ENCODE measurements around the gene CKAP2L. TPM values are rescaled to one million over a fixed set of nuclear protein-coding genes. Genes with fewer than 3 reads are reported as not detected.

CKAP2L gene
- total and polyA plus RNA-seq, 9 of the 15 experiments (the other 6 are each of a cell fraction or from before 2014, with no cell fraction given): 10.4 to 21.9 (median 14.2) TPM

- TF ChIP-seq RREB1 (CRISPR knock-in tag; IDR thresholded peaks at IDR 0.05): peak; percentile 74; the same call in 1 of the 2 replicates
- TF ChIP-seq CAMTA2 (CRISPR knock-in tag; conservative IDR thresholded peaks at IDR 0.05): no peak
- no peak for TF ChIP-seq NBN (IDR thresholded peaks at IDR 0.05; ENCODE audit: low read depth)
- TF ChIP-seq KLF10 (CRISPR knock-in tag; IDR thresholded peaks at IDR 0.05): no peak
- no peak for TF ChIP-seq ZNF449 (CRISPR knock-in tag; IDR thresholded peaks at IDR 0.05)
- TF ChIP-seq, protein P1, sequence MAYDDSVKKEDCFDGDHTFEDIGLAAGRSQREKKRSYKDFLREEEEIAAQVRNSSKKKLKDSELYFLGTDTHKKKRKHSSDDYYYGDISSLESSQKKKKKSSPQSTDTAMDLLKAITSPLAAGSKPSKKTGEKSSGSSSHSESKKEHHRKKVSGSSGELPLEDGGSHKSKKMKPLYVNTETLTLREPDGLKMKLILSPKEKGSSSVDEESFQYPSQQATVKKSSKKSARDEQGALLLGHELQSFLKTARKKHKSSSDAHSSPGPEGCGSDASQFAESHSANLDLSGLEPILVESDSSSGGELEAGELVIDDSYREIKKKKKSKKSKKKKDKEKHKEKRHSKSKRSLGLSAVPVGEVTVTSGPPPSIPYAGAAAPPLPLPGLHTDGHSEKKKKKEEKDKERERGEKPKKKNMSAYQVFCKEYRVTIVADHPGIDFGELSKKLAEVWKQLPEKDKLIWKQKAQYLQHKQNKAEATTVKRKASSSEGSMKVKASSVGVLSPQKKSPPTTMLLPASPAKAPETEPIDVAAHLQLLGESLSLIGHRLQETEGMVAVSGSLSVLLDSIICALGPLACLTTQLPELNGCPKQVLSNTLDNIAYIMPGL (CRISPR knock-in tag; IDR thresholded peaks at IDR 0.05): no peak
- peak; percentile 95 for TF ChIP-seq JUND (IDR thresholded peaks at IDR 0.05; ENCODE audit: borderline replicate concordance, low read depth, low read length)
- TF ChIP-seq JUND (tag; IDR thresholded peaks at IDR 0.05; ENCODE audit: borderline replicate concordance, low read depth, low read length): peak; percentile 94; the same call in 2 of the 3 replicates
- TF ChIP-seq ETS1 (conservative IDR thresholded peaks at IDR 0.05; ENCODE audit: control insufficient read depth, low read depth, low read length): peak; percentile 52; the same call in 1 of the 2 replicates
- no peak for TF ChIP-seq ZNF696 (CRISPR knock-in tag; conservative IDR thresholded peaks at IDR 0.05)
- peak; percentile 74; the same call in 1 of the 2 replicates for TF ChIP-seq CBFB (CRISPR knock-in tag; IDR thresholded peaks at IDR 0.05)
- no peak for TF ChIP-seq NFXL1 (CRISPR knock-in tag; IDR thresholded peaks at IDR 0.05)
- no peak for TF ChIP-seq NFIC (IDR thresholded peaks at IDR 0.05)
- no peak for TF ChIP-seq SPI1 (IDR thresholded peaks at IDR 0.05; ENCODE audit: borderline replicate concordance, low read depth, low read length)
- TF ChIP-seq TBL1XR1 (IDR thresholded peaks at IDR 0.05; ENCODE audit: low read length in 2 of 2): no peak; a peak in 1 of 4 replicates
- no peak for TF ChIP-seq NR4A1 (CRISPR knock-in tag; IDR thresholded peaks at IDR 0.05)
- TF ChIP-seq NR4A1 (tag; IDR thresholded peaks at IDR 0.05): peak; percentile 30; the same call in 1 of the 2 replicates
- peak; percentile 51; the same call in 1 of the 2 replicates for TF ChIP-seq FOXJ3 (CRISPR knock-in tag; IDR thresholded peaks at IDR 0.05)
- peak; percentile 28; the same call in 1 of the 2 replicates for TF ChIP-seq MYC (IDR thresholded peaks at IDR 0.05; ENCODE audit: low read depth, low read length)
- TF ChIP-seq MYC (CRISPR knock-in tag; IDR thresholded peaks at IDR 0.05; ENCODE audit: borderline replicate concordance, low read depth): no peak
Observed at GRCh38 chr2:112692495-112692911, 71.9 kb downstream of the CKAP2L start (continued).
